ENCODE data around the gene FASTKD1.

FASTKD1 gene

DNA sequence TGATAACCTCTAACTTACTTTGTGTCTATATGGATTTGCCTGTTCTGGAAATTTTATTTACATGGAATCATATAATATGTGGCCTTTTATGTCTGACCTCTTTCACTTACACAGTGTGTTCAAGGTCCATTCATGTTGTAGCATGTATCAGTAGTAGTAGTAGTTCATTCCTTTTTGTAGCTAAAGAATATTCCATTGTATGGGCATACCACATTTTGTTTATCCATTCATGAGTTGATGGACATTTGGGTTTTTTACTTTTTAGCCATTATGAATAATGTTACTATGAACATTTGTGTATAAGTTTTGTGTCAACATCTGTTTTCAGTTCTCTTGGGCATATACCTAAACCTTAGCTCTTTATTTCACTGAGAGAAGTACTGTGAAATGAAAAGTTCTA is 82.8 kb downstream of the FASTKD1 start:
- CTCF ChIA-PET = no interaction called here

DNA sequence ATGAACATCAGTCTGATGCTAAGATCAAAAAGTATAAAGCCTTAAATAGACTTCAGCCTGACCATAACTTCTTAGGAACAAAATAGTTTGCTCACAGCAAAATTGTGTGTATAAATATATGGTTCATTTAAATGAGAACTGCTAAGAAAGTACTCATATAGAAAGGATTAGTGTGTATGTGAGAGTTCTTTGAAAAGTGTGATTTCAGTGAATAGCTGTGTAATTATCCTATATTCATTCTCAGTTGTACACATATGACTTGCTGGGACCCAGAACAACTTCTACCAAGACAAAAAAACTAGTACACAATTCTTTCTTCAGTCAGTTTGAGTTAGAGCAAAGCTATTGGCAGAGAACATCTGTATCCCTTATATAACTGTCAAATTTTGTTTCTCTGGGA is 87.2 kb downstream of the FASTKD1 start:
- no peak for TF ChIP-seq SP3 (tag by site-specific recombination; IDR thresholded peaks at IDR 0.05)
- TF ChIP-seq SP7 (tag by site-specific recombination; IDR thresholded peaks at IDR 0.05) = no peak
- no peak for TF ChIP-seq ZXDB (tag by site-specific recombination; IDR thresholded peaks at IDR 0.05)
- TF ChIP-seq ZNF202 (tag by site-specific recombination; IDR thresholded peaks at IDR 0.05; ENCODE audit: borderline replicate concordance) = no peak
- no peak for TF ChIP-seq ZNF175 (tag by site-specific recombination; IDR thresholded peaks at IDR 0.05)
- no peak for TF ChIP-seq ZNF843 (tag by site-specific recombination; IDR thresholded peaks at IDR 0.05)
- TF ChIP-seq ZNF174 (tag by site-specific recombination; IDR thresholded peaks at IDR 0.05) = no peak
- TF ChIP-seq WT1 (tag by site-specific recombination; IDR thresholded peaks at IDR 0.05) = no peak
- no peak for TF ChIP-seq ZNF544 (tag by site-specific recombination; IDR thresholded peaks at IDR 0.05)
- TF ChIP-seq, protein P1, sequence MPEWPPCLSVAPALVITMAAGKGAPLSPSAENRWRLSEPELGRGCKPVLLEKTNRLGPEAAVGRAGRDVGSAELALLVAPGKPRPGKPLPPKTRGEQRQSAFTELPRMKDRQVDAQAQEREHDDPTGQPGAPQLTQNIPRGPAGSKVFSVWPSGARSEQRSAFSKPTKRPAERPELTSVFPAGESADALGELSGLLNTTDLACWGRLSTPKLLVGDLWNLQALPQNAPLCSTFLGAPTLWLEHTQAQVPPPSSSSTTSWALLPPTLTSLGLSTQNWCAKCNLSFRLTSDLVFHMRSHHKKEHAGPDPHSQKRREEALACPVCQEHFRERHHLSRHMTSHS (tag by site-specific recombination; IDR thresholded peaks at IDR 0.05) = no peak
- no peak for TF ChIP-seq ZNF132 (tag by site-specific recombination; IDR thresholded peaks at IDR 0.05; ENCODE audit: borderline replicate concordance)
- TF ChIP-seq ZNF529 (tag by site-specific recombination; IDR thresholded peaks at IDR 0.05; ENCODE audit: insufficient replicate concordance) = no peak
- no peak for TF ChIP-seq ZBTB7A (tag by site-specific recombination; IDR thresholded peaks at IDR 0.05; ENCODE audit: low read depth)
- TF ChIP-seq HIC1 (tag by site-specific recombination; IDR thresholded peaks at IDR 0.05) = no peak
- no peak for TF ChIP-seq ZNF513 (tag by site-specific recombination; IDR thresholded peaks at IDR 0.05)
- H3K27ac ChIP-seq (ENCODE audit: extremely low read depth, low read depth, low read length) = no peak overlapping the region
- no peak overlapping the region for H3K4me3 ChIP-seq (ENCODE audit: low read depth, low read length)
- no peaks in the 10 kb centered on the region for H3K9me3 ChIP-seq (ENCODE audit: control insufficient read depth, insufficient read depth, low read depth, low read length)
- CTCF ChIA-PET = interaction anchor here (1.1 kb wide), 1 partner anchor 22 kb away, joined by 3 read pairs; no protein-coding TSS in a partner anchor
- H3K4me1 ChIP-seq (ENCODE audit: control insufficient read depth, insufficient read depth, low read length) = no peaks in the 10 kb centered on the region
- peaks cover 14 to 41% of the 10 kb centered on the region in 2 experiments for H3K36me3 ChIP-seq (ENCODE audit: control insufficient read depth in 2 of 2, insufficient read depth in 1 of 2, low read length in 2 of 2)
- POLR2A ChIA-PET = no interaction called here

More for the DNA sequence above, 82.8 kb downstream of the FASTKD1 start:
- POLR2A ChIA-PET = no interaction called here
- Histone ChIP-seq H3K4me3 (ENCODE audit: low read depth, low read length) (no peak overlapping the region), H3K36me3 (ENCODE audit: control insufficient read depth in 2 of 2, insufficient read depth in 1 of 2, low read length in 2 of 2) (peaks cover 11 to 13% of the 10 kb centered on the region in 2 experiments), H3K9me3 (ENCODE audit: control insufficient read depth, insufficient read depth, low read depth, low read length) (no peaks in the 10 kb centered on the region), H3K27ac (ENCODE audit: extremely low read depth, low read depth, low read length) (no peak overlapping the region), H3K4me1 (ENCODE audit: control insufficient read depth, insufficient read depth, low read length) (no peaks in the 10 kb centered on the region)
- TF ChIP-seq ZNF404 (tag by site-specific recombination; IDR thresholded peaks at IDR 0.05) = no peak
- TF ChIP-seq MEIS1 (CRISPR knock-in tag; IDR thresholded peaks at IDR 0.05; ENCODE audit: borderline replicate concordance) = no peak
- TF ChIP-seq GLI4 (tag by site-specific recombination; IDR thresholded peaks at IDR 0.05) = no peak
- TF ChIP-seq ZNF26 (tag by site-specific recombination; IDR thresholded peaks at IDR 0.05) = no peak
- TF ChIP-seq ZFP37 (tag by site-specific recombination; IDR thresholded peaks at IDR 0.05) = no peak
- no peak for TF ChIP-seq ZNF426 (tag by site-specific recombination; IDR thresholded peaks at IDR 0.05)
- TF ChIP-seq ZBTB1 (tag by site-specific recombination; IDR thresholded peaks at IDR 0.05) = no peak
- no peak for TF ChIP-seq KLF8 (tag by site-specific recombination; IDR thresholded peaks at IDR 0.05)
- no peak for TF ChIP-seq YY2 (tag by site-specific recombination; IDR thresholded peaks at IDR 0.05)
- no peak for TF ChIP-seq KLF7 (tag by site-specific recombination; IDR thresholded peaks at IDR 0.05; ENCODE audit: borderline replicate concordance)
- TF ChIP-seq, protein P1 (tag by site-specific recombination; IDR thresholded peaks at IDR 0.05) = no peak
- TF ChIP-seq TRIM28 (IDR thresholded peaks at IDR 0.05; ENCODE audit: borderline replicate concordance, low read length) = no peak
- TF ChIP-seq ZNF24 (tag by site-specific recombination; IDR thresholded peaks at IDR 0.05) = no peak
- no peak for TF ChIP-seq ZNF140 (tag by site-specific recombination; IDR thresholded peaks at IDR 0.05)
- no peak for TF ChIP-seq MZF1 (tag by site-specific recombination; IDR thresholded peaks at IDR 0.05; ENCODE audit: borderline replicate concordance)
- TF ChIP-seq ZNF629 (tag by site-specific recombination; IDR thresholded peaks at IDR 0.05) = no peak
- TF ChIP-seq ZNF623 (tag by site-specific recombination; IDR thresholded peaks at IDR 0.05) = no peak

Measured in HEK293 (cell line).